Stimulated activated CD8-positive, alpha-beta memory T cell treated with anti-CD3 and anti-CD28 coated beads, Interleukin-4, amount 100 ng/mL, for 4 hours (primary cell): ENCODE measurements around the gene LINGO1.

Experiments used
- DNase-seq, 2 donors: peaks; one replicate each; pipeline ENCODE4 v3.0.0-alpha.2; 2020; ENCODE audit warnings: low read depth in 2 of 2, low spot score in 1 of 2

The LINGO1 gene

DNA sequence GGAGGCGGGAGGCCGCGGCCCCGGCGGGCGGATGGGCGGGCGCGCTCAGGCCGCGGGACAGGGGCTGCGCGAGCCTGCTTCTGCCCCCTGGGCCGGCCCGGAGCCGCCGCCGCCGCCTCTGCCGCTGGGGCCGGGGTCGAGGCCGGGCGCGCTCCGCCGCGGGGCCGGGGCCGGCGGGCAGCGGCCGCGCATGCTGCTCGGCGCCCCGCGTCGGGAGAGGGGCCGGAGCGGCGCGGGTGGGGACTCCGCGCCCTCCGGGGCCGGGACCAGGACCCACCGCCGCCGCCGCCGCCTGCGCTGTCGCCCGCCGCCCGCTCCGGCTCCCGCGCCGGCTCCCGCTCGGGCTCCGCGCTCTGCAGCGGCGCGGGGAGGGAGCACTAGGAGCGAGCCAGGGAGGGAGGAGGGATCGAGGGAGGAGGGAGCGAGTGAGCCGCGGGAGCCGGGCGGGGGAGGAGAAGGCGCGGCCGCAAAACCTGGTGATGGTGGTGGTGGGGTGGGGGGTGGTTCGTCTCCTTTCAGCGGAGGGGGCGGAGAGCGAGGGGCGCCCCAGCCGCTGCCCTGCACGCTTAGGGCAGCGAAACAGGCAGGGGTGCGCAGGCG is at the start of gene LINGO1:
LINGO1 (minus strand) TSS at position 379 of the 600 bp plus-strand sequence. CDS start 597 bp downstream, outside the sequence.
- DNase-seq = no peak

DNA sequence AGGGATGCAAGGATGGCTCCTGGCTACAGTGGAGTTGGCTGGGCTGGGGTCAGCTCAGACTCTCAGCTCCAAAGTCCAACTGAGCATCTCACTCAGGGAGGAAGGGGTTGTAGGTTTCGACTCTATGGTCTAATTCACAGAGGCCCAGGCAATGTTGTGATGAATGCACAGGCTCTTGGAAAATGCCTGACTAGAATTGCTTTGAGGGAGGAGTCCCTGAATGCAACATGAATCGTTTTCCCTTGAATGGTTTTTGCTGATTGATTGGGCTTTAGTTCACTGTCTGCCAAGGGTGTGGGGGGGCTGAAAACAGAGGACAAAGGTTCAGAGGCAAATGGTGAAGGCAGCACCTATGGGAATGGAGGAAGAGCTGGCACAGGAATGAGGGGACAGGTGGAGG is 48.6 kb upstream of the LINGO1 start:
- no peak for DNase-seq

DNA sequence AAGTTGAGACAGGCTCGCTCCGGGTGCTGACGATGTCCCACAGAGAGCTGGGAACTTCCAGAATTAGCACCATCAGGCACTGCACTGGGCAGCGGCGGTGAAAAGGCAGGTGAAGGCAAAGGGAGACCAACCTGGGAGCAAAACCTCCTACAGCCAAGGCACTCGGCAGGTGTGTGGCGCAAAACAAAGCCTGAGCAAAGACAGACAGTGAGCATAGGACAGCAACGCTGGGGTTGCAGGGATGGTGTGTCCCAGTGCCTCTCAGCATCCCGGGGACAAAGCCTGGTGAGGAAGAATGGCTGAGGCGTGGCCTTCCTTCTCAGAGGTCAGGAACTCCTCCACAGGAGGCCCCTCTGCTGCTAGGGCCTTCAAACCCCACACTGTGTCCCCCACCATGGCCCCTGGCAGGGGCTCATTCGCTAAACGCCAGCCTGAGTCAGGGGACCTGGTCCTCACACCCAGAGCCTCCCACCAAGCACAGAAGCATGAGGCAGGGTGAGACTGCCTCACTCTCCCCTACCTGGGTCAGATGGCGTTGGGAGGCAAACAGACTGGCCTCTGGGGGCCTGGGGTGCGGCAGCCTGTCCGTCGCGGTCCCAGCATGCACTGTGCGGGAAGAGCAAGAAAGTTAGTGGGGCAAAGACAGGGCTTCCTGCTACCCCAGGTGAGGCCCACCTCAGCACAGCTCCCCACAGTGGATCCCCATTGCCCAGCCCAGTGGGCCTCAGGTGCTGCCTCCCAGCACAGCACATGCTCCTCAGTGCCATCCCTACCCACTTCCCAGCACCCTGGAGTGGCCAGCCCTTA is 44.1 kb upstream of the LINGO1 start:
- DNase-seq = no peak

DNA sequence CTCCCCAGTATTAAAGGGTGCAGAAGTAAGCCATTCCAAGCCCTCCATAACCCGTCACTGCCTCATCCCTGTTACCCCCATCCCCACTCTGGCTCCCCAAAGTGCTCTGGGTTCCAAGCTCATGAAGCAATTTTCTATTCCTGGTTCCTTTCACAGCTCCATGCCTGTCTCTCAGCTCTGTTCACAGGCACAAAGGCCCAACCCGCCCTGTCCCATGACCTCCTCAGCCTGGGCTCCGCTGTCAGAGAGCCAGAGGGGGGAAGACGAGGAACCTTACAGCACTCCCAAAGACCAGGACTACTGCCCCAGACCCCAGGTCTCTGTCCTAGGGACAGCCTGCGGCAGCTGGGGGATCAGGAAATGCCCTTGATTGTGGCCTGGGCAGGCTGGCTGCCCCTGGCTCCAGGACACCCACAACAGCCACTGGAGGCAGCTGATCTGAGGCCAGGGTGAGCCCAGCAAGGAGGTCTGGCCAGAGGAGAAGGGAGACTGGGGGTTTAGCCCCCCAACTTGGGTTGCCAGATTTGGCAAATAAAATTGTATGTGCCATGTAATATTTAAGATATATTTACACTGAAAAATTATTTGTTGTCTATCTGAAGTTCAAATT is 43.2 kb upstream of the LINGO1 start:
- DNase-seq = no peak

- DNase-seq = no peak
Observed at GRCh38 chr15:77674327-77674726, 41.6 kb upstream of the LINGO1 start.

GRCh38 chr15:77673866-77674265 is 41.2 kb upstream of the LINGO1 start:
- no peak for DNase-seq

- no peak for DNase-seq
Observed at GRCh38 chr15:77672135-77672534, 39.4 kb upstream of the LINGO1 start.

DNA sequence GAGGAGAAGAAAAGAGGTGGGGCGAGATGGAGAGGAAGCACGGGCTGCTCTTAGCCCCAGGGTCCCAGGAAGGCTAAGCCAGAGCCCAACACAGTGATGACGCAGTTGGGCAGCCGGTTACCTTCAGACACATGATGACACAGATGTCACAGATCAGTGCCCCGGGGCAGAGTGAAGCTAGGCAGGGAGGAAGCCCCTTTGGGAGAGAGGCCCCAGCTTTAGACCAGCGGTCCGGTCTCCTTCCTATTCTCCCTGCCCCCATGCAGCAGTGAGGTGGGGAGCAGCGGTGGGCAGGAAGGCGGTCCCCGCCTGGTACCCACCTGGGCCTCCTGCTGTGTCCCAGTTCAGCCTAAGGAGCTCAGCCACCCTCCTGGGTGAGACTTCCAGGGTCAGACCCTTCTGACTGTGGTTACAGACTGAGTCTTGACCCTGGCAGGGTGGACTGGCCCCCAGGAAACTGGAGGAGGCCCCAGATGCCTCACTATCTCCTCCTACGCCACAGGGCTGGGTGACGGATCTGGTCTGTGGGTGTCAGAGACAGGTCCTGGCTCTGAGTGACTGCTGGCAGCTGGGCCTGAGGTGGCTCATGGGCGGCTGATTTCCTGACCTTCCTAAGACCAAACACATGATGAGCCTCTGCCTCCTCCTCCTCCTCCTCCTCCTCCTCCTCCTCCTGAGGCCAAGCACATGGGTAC is 38.8 kb upstream of the LINGO1 start:
- DNase-seq = no peak

DNA sequence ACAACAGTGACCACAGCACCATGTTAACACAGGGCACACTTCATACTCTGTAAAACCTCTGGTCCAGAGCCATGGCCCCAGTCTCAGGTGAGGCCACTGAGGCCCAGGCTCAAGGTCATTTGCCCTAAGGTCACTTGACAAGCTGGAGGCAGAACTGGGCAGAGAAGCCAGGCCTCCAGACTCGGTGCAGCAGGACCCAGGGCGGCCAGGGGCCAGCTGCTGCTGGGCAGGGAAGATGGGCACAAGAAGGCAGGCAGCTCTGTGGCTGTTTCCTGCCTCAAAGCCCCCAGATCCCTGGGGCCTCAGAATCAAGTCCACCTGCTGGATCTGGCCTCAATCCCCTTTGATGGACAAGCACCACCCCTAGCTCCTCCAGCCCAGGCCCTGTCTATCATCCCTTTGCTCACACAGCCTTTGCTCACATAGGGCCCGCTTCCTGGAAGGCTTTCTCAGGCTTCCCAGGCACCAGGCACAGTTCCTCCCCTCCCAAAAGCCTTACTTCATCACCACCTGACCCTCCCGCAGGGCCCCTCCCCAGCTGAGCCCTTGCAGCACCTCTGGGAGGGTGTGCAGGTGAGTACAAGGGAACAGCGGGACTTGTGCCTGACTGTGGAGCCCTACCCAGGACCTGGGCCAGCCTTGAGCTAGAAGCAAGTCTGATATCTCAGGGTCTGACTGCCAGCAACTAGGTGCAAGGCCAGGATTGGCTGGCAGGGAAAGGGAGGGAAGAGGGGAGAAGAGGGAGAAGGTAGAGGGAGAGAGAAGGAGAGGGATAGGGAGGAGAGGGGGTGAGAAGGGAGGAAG is 38.0 kb upstream of the LINGO1 start:
- no peak for DNase-seq

DNA sequence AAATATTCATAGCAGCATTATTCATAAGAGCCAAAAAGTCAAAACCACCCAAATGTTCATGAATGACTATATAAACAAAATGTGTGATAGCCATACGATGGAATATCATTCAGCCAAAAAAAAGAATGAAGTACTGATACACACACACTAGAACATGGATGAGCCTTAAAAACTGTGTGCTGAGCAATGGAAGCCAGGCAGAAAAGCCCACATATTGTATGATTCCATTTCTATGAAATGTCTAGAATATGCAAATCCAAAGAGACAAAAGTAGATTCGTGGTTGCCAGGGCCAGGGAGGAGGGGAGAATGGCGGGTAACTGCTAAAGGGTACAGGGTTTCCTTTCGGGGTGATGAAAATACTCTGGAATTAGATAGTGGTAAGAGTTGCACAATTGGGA is 37.2 kb upstream of the LINGO1 start:
- no peak for DNase-seq

DNA sequence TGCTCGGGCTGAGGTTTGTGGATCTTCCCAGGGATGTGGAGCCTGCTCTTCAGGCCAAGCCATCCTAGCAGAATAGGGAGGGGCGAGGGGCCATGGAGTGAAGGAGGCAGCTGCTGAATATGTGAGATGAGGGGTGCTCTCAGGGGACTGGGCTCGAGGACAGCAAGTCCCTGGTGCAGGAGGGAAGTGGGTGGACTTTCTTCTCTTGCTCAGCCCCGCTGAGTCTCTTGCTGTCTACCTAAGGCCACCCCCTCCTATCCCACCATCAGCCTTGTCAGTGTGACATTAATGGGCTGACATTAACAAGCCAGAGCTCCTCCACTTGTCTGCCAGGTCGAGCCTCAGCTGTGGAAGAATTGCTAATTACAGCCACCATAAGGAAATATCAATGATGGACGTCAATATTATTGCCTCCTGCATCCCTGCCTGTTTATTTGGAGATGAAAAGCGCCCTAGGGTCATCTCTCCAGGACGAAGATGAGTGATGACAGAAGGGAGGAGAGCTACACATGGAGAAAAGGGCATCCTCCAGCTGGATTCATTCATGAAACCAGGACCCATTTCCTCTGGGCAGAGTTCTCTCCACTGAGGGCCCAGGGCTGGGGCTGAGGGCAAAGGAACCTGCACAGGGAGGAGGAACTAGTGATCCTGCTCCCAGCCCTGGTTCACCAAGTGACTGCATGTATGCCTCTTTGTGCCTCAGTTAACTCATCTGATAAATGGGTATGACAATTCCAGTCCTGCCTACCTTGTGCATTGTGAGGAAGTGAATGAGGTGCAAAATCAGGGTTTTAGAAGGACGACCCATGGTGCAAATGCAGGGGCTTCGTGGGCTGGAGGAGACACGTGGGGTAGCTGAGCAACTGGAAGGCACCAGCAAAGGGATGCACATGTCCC is 34.9 kb upstream of the LINGO1 start:
- DNase-seq = no peak

- DNase-seq = no peak
Observed at GRCh38 chr15:77666296-77666660, 33.6 kb upstream of the LINGO1 start.

GRCh38 chr15:77665530-77666295 is 33.0 kb upstream of the LINGO1 start:
- DNase-seq = no peak

GRCh38 chr15:77664428-77664827 is 31.7 kb upstream of the LINGO1 start:
- DNase-seq = no peak

DNA sequence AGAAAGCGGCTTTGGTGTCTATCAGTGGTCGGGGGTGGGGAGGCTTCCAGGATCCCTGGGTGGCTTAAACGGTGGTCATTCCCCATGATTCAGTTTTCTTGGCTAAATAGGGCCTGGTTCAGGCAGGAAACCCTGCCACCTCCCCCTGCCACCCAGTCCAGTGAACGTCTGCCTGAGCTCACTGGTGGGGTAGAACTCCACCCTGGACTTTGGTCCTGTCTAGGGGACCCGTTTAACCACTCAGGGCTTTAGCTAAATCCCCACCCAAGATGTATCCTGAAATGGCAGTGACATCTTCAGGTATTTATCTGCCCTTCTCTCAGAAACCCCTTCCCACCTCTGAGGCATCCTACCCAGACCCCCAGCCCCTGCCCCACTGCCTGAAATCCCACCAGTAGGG is 30.5 kb upstream of the LINGO1 start:
- no peak for DNase-seq

DNA sequence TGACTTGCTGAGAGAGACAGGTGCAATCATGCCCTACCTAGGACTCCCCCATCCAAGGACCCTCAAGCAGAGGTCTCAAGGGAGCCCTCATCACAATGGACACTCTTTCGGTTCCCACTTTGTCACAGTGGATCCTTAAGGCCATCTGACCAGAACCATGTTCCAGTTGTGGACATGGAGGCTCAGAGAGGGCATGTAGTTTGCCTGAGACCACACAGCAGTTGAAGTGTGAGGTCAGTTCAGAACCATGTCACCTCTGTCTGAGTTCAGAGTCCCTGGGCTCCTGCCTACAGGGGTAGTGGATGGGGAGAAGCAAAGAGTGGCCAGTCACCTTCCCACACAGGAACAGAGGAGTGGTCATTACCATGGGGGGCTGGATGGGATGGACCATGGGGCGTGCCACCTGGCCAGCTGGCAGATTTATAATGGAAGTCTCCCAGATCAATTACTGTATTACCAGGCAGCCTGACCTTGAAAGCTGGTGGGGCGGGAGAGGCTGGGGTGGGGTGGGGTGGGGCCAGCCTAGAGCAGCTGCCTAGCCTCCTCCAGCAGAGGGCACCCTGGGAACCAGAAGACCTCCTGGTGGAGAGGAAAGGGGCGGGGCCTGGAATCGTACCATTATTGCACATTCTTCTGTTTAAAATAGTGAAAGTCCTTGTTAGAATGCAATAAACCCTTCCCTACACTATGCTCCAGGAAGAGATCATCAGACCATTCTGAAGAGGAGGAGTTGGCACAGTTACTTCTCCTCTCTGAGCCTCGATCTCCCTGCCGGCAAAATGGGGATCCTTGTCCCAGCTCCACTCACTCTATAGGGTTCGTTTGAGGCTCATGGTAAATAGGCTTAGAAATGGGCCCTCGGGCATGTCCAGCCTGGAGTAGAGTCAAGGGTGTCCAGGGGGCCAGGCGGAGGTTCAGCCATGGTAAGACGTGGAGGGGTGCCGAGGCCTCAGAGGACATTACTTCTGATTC is 26.9 kb upstream of the LINGO1 start:
- no peak for DNase-seq

- DNase-seq = no peak
Observed at GRCh38 chr15:77658304-77658703, 25.6 kb upstream of the LINGO1 start.

- no peak for DNase-seq
Observed at GRCh38 chr15:77657634-77658238, 25.0 kb upstream of the LINGO1 start.
